ENCODE data around the gene PRKAR2B. TPM values are rescaled to one million over a fixed set of nuclear protein-coding genes. Genes with fewer than 3 reads are reported as not detected.
"Not testable (repeated sequence)": the region's sequence is repeated elsewhere in the genome, so short reads cannot be mapped to it uniquely, and the experiment has no call there.

The PRKAR2B gene
- total RNA-seq, 1 donor from 2014 or later, result 21.8 TPM

GRCh38 chr7:107049971-107050532 lies 5.5 kb downstream of the PRKAR2B start:
- Histone ChIP-seq H3K9me3 (replicated peaks) (no peaks in the 10 kb centered on the region), H3K27me3 (ENCODE audit: low read depth) (no peaks in the 10 kb centered on the region), H3K4me3 (no peak overlapping the region), H3K4me1 (peaks cover 15% of the 10 kb centered on the region), H3K27ac (replicated peaks) (no peak overlapping the region), H3K36me3 (no peaks in the 10 kb centered on the region)
- TF ChIP-seq CTCF (IDR thresholded peaks at IDR 0.05; ENCODE audit: borderline replicate concordance), result no peak
- no peak for DNase-seq
- intact Hi-C loops (cut with micrococcal nuclease), result no loop called here

GRCh38 chr7:107051376-107051775 lies 6.9 kb downstream of the PRKAR2B start:
- no peak overlapping the region for H3K27ac ChIP-seq (replicated peaks)
- intact Hi-C loops (cut with micrococcal nuclease), result no loop called here

GRCh38 chr7:107054965-107055364 lies 10.5 kb downstream of the PRKAR2B start:
- H3K27ac ChIP-seq (replicated peaks); intact Hi-C loops (cut with micrococcal nuclease); H3K4me1 ChIP-seq; H3K36me3 ChIP-seq; H3K9me3 ChIP-seq (replicated peaks); H3K4me3 ChIP-seq; DNase-seq; H3K27me3 ChIP-seq (ENCODE audit: low read depth): not testable (repeated sequence)

More at GRCh38 chr7:107051376-107051775, 6.9 kb downstream of the PRKAR2B start:
- no peak for DNase-seq
- no peak for TF ChIP-seq CTCF (IDR thresholded peaks at IDR 0.05; ENCODE audit: borderline replicate concordance)
- H3K36me3 ChIP-seq, result no peaks in the 10 kb centered on the region
- H3K4me3 ChIP-seq, result no peak overlapping the region
- H3K27me3 ChIP-seq (ENCODE audit: low read depth), result no peaks in the 10 kb centered on the region
- peaks cover 2% of the 10 kb centered on the region for H3K4me1 ChIP-seq
- no peaks in the 10 kb centered on the region for H3K9me3 ChIP-seq (replicated peaks)

- H3K4me1 ChIP-seq; DNase-seq; intact Hi-C loops (cut with micrococcal nuclease); H3K27ac ChIP-seq (replicated peaks); H3K4me3 ChIP-seq; H3K36me3 ChIP-seq; H3K9me3 ChIP-seq (replicated peaks); H3K27me3 ChIP-seq (ENCODE audit: low read depth): not testable (repeated sequence)
These were observed 11.6 kb downstream of the PRKAR2B start for GRCh38 chr7:107056058-107056457.

- Histone ChIP-seq H3K36me3 (no peaks in the 10 kb centered on the region), H3K27me3 (ENCODE audit: low read depth) (no peaks in the 10 kb centered on the region), H3K9me3 (replicated peaks) (peaks cover 10% of the 10 kb centered on the region), H3K4me1 (no peaks in the 10 kb centered on the region), H3K27ac (replicated peaks) (no peak overlapping the region), H3K4me3 (no peak overlapping the region)
- TF ChIP-seq CTCF (IDR thresholded peaks at IDR 0.05; ENCODE audit: borderline replicate concordance), result no peak
- no peak for DNase-seq
- intact Hi-C loops (cut with micrococcal nuclease), result no loop called here
These were observed 12.4 kb downstream of the PRKAR2B start for GRCh38 chr7:107056728-107057473.

GRCh38 chr7:107057474-107057833 lies 12.9 kb downstream of the PRKAR2B start:
- Histone ChIP-seq H3K36me3 (no peaks in the 10 kb centered on the region), H3K27me3 (ENCODE audit: low read depth) (no peaks in the 10 kb centered on the region), H3K9me3 (replicated peaks) (peaks cover 10% of the 10 kb centered on the region), H3K27ac (replicated peaks) (no peak overlapping the region), H3K4me1 (no peaks in the 10 kb centered on the region), H3K4me3 (no peak overlapping the region)
- intact Hi-C loops (cut with micrococcal nuclease), result no loop called here
- TF ChIP-seq CTCF (IDR thresholded peaks at IDR 0.05; ENCODE audit: borderline replicate concordance), result no peak
- no peak for DNase-seq

All from left ventricle myocardium inferior (tissue), 1 donor.